GM23338 (cell line): ENCODE data around the gene RPH3AL. TPM values are rescaled to one million over a fixed set of nuclear protein-coding genes. Genes with fewer than 3 reads are reported as not detected.

Experiments used
- ATAC-seq: fragments of 200-7000 bp; cut with Tn5 transposase; 3 replicates; pipeline ENCODE4 v1.9.1; 2020
- DNase-seq: peaks from one replicate; pipeline ENCODE4 v3.0.0-alpha.2; 2015; ENCODE audit warnings: low spot score
- H2AFZ ChIP-seq: fragments of 200-600 bp; sonication (generic); 2 replicates; pipeline ENCODE4 v1.8.0; 2016; ENCODE audit warnings: antibody characterized with exemption, mild to moderate bottlenecking, moderate library complexity
- H3F3A ChIP-seq: fragments of 200-600 bp; sonication (generic); replicated peaks from 2 replicates; pipeline ENCODE4 v1.8.0; 2017; ENCODE audit warnings: antibody characterized with exemption, mixed run types, low read depth
- H3K27ac ChIP-seq: fragments of 200-600 bp; sonication (generic); 2 replicates; pipeline ENCODE4 v1.6.1; 2016; ENCODE audit warnings: low read depth
- H3K27me3 ChIP-seq: fragments of 200-600 bp; sonication (generic); 2 replicates; pipeline ENCODE4 v1.8.0; 2016; ENCODE audit warnings: mild to moderate bottlenecking, mixed run types, moderate library complexity; ENCODE audit not compliant: insufficient read depth
- H3K36me3 ChIP-seq: fragments of 200-600 bp; sonication (generic); 2 replicates; pipeline ENCODE4 v1.8.0; 2016; ENCODE audit warnings: mild to moderate bottlenecking; ENCODE audit not compliant: insufficient read depth
- H3K4me1 ChIP-seq: fragments of 200-600 bp; sonication (generic); 2 replicates; pipeline ENCODE4 v1.8.0; 2016; ENCODE audit warnings: mild to moderate bottlenecking, moderate library complexity; ENCODE audit not compliant: insufficient read depth
- H3K4me2 ChIP-seq: fragments of 200-600 bp; sonication (generic); 2 replicates; pipeline ENCODE4 v1.7.1; 2017; ENCODE audit warnings: mixed run types
- H3K4me3 ChIP-seq: fragments of 200-600 bp; sonication (generic); 2 replicates; pipeline ENCODE4 v1.6.1; 2016; ENCODE audit warnings: mixed run types
- H3K79me2 ChIP-seq: fragments of 200-600 bp; sonication (generic); replicated peaks from 2 replicates; pipeline ENCODE4 v1.8.0; 2017; ENCODE audit warnings: mild to moderate bottlenecking; ENCODE audit not compliant: insufficient read depth
- H3K9me2 ChIP-seq: fragments of 200-600 bp; sonication (generic); 2 replicates; pipeline ENCODE4 v1.8.0; 2017; ENCODE audit not compliant: insufficient read depth
- H4K20me1 ChIP-seq: fragments of 200-600 bp; sonication (generic); replicated peaks from 2 replicates; pipeline ENCODE4 v1.8.0; 2017; ENCODE audit warnings: mild to moderate bottlenecking; ENCODE audit not compliant: insufficient read depth
- H3K27ac Mint-ChIP-seq: 2 replicates; pipeline ENCODE4 v1.8.0; 2020; ENCODE audit warnings: inconsistent platforms, mild to moderate bottlenecking, moderate library complexity, mixed read lengths
- H3K27me3 Mint-ChIP-seq: 3 replicates; pipeline ENCODE4 v1.8.0; 2022; ENCODE audit warnings: low read depth, mild to moderate bottlenecking, moderate library complexity, mixed read lengths, inconsistent platforms; ENCODE audit not compliant: insufficient read depth, poor library complexity
- H3K36me3 Mint-ChIP-seq: 3 replicates; pipeline ENCODE4 v1.8.0; 2021; ENCODE audit warnings: low read depth, mild to moderate bottlenecking, inconsistent platforms, moderate library complexity, mixed read lengths
- H3K4me1 Mint-ChIP-seq: 3 replicates; pipeline ENCODE4 v1.8.0; 2020; ENCODE audit warnings: mild to moderate bottlenecking, inconsistent platforms, mixed read lengths
- H3K4me3 Mint-ChIP-seq: 3 replicates; pipeline ENCODE4 v1.8.0; 2021; ENCODE audit warnings: moderate library complexity, mild to moderate bottlenecking, inconsistent platforms, mixed read lengths
- H3K9me3 Mint-ChIP-seq: 3 replicates; pipeline ENCODE4 v1.8.0; 2020; ENCODE audit warnings: moderate library complexity, mild to moderate bottlenecking, inconsistent platforms, mixed read lengths
- CREB1 ChIP-seq: fragments of 250-450 bp; sonication (Bioruptor Pico); IDR thresholded peaks from 2 replicates; pipeline ENCODE4 v1.5.0; 2020; ENCODE audit warnings: low read depth, mild to moderate bottlenecking, moderate library complexity
- CTCF ChIP-seq, 2 experiments: fragments of 200-600 bp in 1 of 2; sonication (generic) in 1 of 2; conservative IDR thresholded peaks; 2 replicates each; pipeline versions ENCODE4 v1.5.1 to v1.6.1; 2016 to 2017; ENCODE audit warnings: antibody characterized with exemption in 2 of 2, low read depth in 2 of 2, mild to moderate bottlenecking in 2 of 2, moderate library complexity in 1 of 2
- EZH2phosphoT487 ChIP-seq: fragments of 200-600 bp; sonication (generic); IDR thresholded peaks from one replicate; pipeline ENCODE4 v1.8.1; 2018; ENCODE audit warnings: antibody characterized with exemption; ENCODE audit not compliant: unreplicated experiment
- NANOG ChIP-seq: IDR thresholded peaks from 2 replicates; pipeline ENCODE4 v1.6.1; 2016; ENCODE audit warnings: antibody characterized with exemption, borderline replicate concordance
- POLR2AphosphoS5 ChIP-seq: IDR thresholded peaks from 2 replicates; pipeline ENCODE4 v1.6.1; 2016; ENCODE audit warnings: antibody characterized with exemption, low read depth
- STAT1 ChIP-seq: IDR thresholded peaks from one replicate; pipeline ENCODE4 v1.6.1; 2016; ENCODE audit warnings: antibody characterized with exemption; ENCODE audit not compliant: unreplicated experiment
- ZNF114 ChIP-seq: fragments of 250-450 bp; sonication (Bioruptor Pico); IDR thresholded peaks from 2 replicates; pipeline ENCODE4 v1.5.0; 2020; ENCODE audit warnings: mild to moderate bottlenecking, moderate library complexity
- polyA plus RNA-seq: library from polyadenylated mRNA; unstranded; fragments of >200 nt; fragmentation: Nextera tagmentation; extraction: Ambion mirVana; gene quantifications from 2 replicates; pipeline ENCODE4 v1.2.1, GENCODE V29; 2016
- total RNA-seq: library from RNA; depleted of rRNA; stranded (reverse); fragments of >200 nt; shearing (Covaris generic); gene quantifications from 2 replicates; pipeline ENCODE4 v1.2.3, GENCODE V29; 2014
- TF ChIP-seq, protein P1 (sequence below): IDR thresholded peaks from one replicate; pipeline ENCODE4 v1.6.1; 2018; ENCODE audit warnings: antibody characterized with exemption; ENCODE audit not compliant: unreplicated experiment

The RPH3AL gene
- total and polyA plus RNA-seq, 2 experiments from 2014 or later, result 2.7 to 6.3 TPM

- H3K27ac Mint-ChIP-seq, result no peak overlapping the region
These were observed 51.7 kb downstream of the RPH3AL start for GRCh38 chr17:300881-301280.

DNA sequence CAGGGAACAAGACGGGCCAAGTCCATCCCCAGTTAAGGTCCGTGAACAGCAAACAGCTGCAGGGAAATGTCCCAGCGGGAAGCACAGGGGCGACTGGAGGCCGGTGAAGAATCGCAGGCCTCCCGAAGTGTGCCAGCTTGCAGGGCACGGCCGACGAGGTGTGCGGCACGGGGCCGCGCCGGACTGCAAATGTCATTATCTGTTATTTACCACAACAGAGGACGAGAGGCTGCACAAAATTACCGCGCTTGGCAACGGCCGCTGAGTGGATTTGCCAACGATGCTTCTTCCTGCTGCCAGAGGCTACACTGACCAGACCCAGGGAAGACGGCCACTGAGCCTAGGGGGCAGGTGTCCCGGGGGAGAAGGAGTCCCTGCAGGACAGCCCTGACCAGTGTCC is 53.1 kb downstream of the RPH3AL start:
- Mint-ChIP-seq H3K4me1 (peaks cover 10% of the 10 kb centered on the region), H3K4me3 (no peak overlapping the region), H3K27ac (no peak overlapping the region), H3K27me3 (peaks cover 15% of the 10 kb centered on the region), H3K36me3 (no peaks in the 10 kb centered on the region), H3K9me3 (no peaks in the 10 kb centered on the region; the same call in 2 of the 3 replicates)
- Histone ChIP-seq H3F3A (no peaks in the 10 kb centered on the region), H3K27ac (no peak overlapping the region), H4K20me1 (no peaks in the 10 kb centered on the region), H3K79me2 (no peaks in the 10 kb centered on the region), H3K27me3 (no peaks in the 10 kb centered on the region), H3K4me2 (no peak overlapping the region), H3K4me1 (peaks cover 3% of the 10 kb centered on the region; the same call in 1 of the 2 replicates), H3K4me3 (no peak overlapping the region), H3K36me3 (no peaks in the 10 kb centered on the region), H2AFZ (no peak overlapping the region), H3K9me2 (no peaks in the 10 kb centered on the region)
- DNase-seq (no peak), ATAC-seq (no peak)
- TF ChIP-seq STAT1, result no peak

More at GRCh38 chr17:300881-301280, 51.7 kb downstream of the RPH3AL start:
- no peak overlapping the region for H3K4me3 Mint-ChIP-seq
- Histone ChIP-seq H3K27ac (no peak overlapping the region), H3K27me3 (no peaks in the 10 kb centered on the region), H3F3A (no peaks in the 10 kb centered on the region), H3K79me2 (no peaks in the 10 kb centered on the region), H2AFZ (no peak overlapping the region), H4K20me1 (no peaks in the 10 kb centered on the region), H3K9me2 (no peaks in the 10 kb centered on the region), H3K4me1 (peaks cover 3% of the 10 kb centered on the region; the same call in 1 of the 2 replicates), H3K4me3 (no peak overlapping the region), H3K36me3 (no peaks in the 10 kb centered on the region), H3K4me2 (no peak overlapping the region)
- peaks cover 11% of the 10 kb centered on the region for H3K27me3 Mint-ChIP-seq
- H3K4me1 Mint-ChIP-seq, result peaks cover 15% of the 10 kb centered on the region
- no peaks in the 10 kb centered on the region for H3K36me3 Mint-ChIP-seq
- DNase-seq, result no peak
- no peak for ATAC-seq
- H3K9me3 Mint-ChIP-seq, result no peaks in the 10 kb centered on the region; the same call in 2 of the 3 replicates
- TF ChIP-seq, protein P1, sequence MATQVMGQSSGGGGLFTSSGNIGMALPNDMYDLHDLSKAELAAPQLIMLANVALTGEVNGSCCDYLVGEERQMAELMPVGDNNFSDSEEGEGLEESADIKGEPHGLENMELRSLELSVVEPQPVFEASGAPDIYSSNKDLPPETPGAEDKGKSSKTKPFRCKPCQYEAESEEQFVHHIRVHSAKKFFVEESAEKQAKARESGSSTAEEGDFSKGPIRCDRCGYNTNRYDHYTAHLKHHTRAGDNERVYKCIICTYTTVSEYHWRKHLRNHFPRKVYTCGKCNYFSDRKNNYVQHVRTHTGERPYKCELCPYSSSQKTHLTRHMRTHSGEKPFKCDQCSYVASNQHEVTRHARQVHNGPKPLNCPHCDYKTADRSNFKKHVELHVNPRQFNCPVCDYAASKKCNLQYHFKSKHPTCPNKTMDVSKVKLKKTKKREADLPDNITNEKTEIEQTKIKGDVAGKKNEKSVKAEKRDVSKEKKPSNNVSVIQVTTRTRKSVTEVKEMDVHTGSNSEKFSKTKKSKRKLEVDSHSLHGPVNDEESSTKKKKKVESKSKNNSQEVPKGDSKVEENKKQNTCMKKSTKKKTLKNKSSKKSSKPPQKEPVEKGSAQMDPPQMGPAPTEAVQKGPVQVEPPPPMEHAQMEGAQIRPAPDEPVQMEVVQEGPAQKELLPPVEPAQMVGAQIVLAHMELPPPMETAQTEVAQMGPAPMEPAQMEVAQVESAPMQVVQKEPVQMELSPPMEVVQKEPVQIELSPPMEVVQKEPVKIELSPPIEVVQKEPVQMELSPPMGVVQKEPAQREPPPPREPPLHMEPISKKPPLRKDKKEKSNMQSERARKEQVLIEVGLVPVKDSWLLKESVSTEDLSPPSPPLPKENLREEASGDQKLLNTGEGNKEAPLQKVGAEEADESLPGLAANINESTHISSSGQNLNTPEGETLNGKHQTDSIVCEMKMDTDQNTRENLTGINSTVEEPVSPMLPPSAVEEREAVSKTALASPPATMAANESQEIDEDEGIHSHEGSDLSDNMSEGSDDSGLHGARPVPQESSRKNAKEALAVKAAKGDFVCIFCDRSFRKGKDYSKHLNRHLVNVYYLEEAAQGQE, result no peak
- no peak for TF ChIP-seq EZH2phosphoT487
- no peak for TF ChIP-seq ZNF114 (CRISPR knock-in tag)
- no peak for TF ChIP-seq NANOG
- no peak for TF ChIP-seq CREB1 (CRISPR knock-in tag)
- no peak for TF ChIP-seq POLR2AphosphoS5
- TF ChIP-seq CTCF (conservative IDR thresholded peaks at IDR 0.05; ENCODE audit: low read depth in 2 of 2), result no peak
- TF ChIP-seq STAT1, result no peak
